KOPT-K1 (cell line): ENCODE data around the gene PCF11.

ENCODE experiments used
- H3K27ac ChIP-seq: fragments of 200-600 bp; sonication (generic); 2 replicates; pipeline ENCODE4 v1.5.1; 2016; ENCODE audit warnings: antibody characterized with exemption, mild to moderate bottlenecking, low read depth, low read length; ENCODE audit not compliant: poor library complexity, severe bottlenecking
- H3K36me3 ChIP-seq: fragments of 200-600 bp; sonication (generic); 2 replicates; pipeline ENCODE4 v1.5.1; 2017; ENCODE audit warnings: antibody characterized with exemption, mild to moderate bottlenecking, low read length, moderate library complexity; ENCODE audit not compliant: insufficient read depth
- H3K9me3 ChIP-seq: fragments of 200-600 bp; sonication (generic); 2 replicates; pipeline ENCODE4 v1.5.1; 2017; ENCODE audit warnings: antibody characterized with exemption, low read length, mild to moderate bottlenecking; ENCODE audit not compliant: insufficient read depth, poor library complexity, severe bottlenecking

The PCF11 gene

GRCh38 chr11:83161610-83162199 lies 4.8 kb downstream of the PCF11 start:
- H3K27ac ChIP-seq = no peak overlapping the region
- H3K9me3 ChIP-seq = no peaks in the 10 kb centered on the region
- H3K36me3 ChIP-seq = peaks cover 84% of the 10 kb centered on the region

- Histone ChIP-seq H3K36me3 (peaks cover 91% of the 10 kb centered on the region), H3K27ac (no peak overlapping the region)
Measured at GRCh38 chr11:83162377-83162776, 5.4 kb downstream of the PCF11 start.

DNA sequence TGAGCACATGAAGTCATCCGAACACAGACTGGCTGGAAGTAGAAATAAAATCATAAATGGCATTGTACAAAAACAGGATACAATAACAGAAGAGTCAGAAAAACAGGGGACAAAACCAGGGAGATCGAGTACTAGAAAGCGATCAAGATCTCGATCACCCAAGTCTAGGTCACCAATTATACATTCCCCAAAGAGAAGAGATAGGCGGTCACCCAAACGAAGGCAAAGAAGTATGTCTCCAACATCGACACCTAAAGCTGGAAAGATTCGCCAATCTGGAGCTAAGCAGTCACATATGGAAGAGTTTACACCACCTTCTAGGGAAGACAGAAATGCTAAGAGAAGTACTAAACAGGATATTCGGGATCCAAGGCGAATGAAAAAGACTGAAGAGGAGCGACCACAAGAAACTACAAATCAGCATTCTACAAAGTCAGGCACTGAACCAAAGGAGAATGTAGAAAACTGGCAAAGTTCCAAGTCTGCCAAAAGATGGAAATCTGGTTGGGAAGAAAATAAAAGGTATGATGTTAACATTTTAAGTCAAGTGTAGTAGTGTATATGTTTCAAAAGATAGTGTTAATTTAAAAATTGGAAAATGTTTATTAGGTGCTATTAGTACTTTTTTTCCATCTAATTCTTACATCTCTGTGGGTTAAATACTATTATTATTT lies 9.4 kb downstream of the PCF11 start:
- Histone ChIP-seq H3K36me3 (peaks cover 99% of the 10 kb centered on the region), H3K9me3 (no peaks in the 10 kb centered on the region), H3K27ac (no peak overlapping the region)

More at GRCh38 chr11:83162377-83162776, 5.4 kb downstream of the PCF11 start:
- H3K9me3 ChIP-seq = no peaks in the 10 kb centered on the region

- Histone ChIP-seq H3K27ac (no peak overlapping the region), H3K9me3 (no peaks in the 10 kb centered on the region), H3K36me3 (peaks cover 100% of the 10 kb centered on the region)
Measured at GRCh38 chr11:83168756-83169155, 11.8 kb downstream of the PCF11 start.

GRCh38 chr11:83170865-83171264 lies 13.9 kb downstream of the PCF11 start:
- Histone ChIP-seq H3K36me3 (peaks cover 100% of the 10 kb centered on the region), H3K27ac (no peak overlapping the region)

GRCh38 chr11:83172551-83172950 lies 15.6 kb downstream of the PCF11 start:
- no peaks in the 10 kb centered on the region for H3K9me3 ChIP-seq

More at GRCh38 chr11:83170865-83171264, 13.9 kb downstream of the PCF11 start:
- no peaks in the 10 kb centered on the region for H3K9me3 ChIP-seq

GRCh38 chr11:83174008-83174407 lies 17.1 kb downstream of the PCF11 start:
- H3K36me3 ChIP-seq = peaks cover 97% of the 10 kb centered on the region
- no peak overlapping the region for H3K27ac ChIP-seq

More at GRCh38 chr11:83172551-83172950, 15.6 kb downstream of the PCF11 start:
- Histone ChIP-seq H3K36me3 (peaks cover 100% of the 10 kb centered on the region), H3K27ac (no peak overlapping the region)

GRCh38 chr11:83175815-83176214 lies 18.9 kb downstream of the PCF11 start:
- Histone ChIP-seq H3K36me3 (peaks cover 97% of the 10 kb centered on the region), H3K27ac (no peak overlapping the region), H3K9me3 (no peaks in the 10 kb centered on the region)

More at GRCh38 chr11:83174008-83174407, 17.1 kb downstream of the PCF11 start:
- no peaks in the 10 kb centered on the region for H3K9me3 ChIP-seq

DNA sequence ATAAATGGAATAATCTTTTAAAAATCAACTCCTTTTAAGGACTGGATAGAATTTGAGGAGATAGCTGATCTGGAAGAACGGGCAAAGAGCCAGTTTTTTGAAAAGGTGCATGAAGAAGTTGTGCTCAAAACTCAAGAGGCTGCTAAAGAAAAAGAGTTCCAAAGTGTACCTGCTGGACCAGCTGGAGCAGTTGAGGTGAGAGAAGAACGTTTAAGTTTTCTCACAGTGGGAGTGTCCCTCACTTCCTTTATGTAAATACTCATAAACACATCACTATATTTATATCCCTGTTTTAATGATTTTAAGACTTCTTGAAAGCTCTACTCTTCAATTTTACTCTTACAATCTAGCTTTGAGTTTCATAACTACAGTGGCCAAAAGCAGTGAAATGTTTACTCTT lies 24.9 kb downstream of the PCF11 start:
- no peak overlapping the region for H3K27ac ChIP-seq
- peaks cover 96% of the 10 kb centered on the region for H3K36me3 ChIP-seq

DNA sequence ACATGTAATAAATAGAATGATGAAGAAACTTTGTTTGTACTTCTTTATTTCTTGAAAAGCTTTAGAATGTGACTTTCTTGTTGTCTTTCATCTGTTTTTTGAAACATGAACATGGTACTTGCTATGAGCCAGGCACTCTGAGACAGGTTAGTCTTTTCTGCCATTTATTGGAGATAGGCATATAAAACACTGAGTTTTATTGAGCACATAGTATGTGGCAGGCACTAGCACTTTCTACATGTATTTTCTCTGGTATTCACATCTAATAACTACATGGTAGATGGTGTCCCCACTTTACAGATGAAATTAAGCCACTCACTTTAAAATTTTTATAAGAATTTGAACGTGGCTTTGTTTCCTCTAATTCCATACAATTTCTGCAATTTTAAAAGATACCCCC lies 28.8 kb downstream of the PCF11 start:
- Histone ChIP-seq H3K27ac (no peak overlapping the region), H3K9me3 (no peaks in the 10 kb centered on the region), H3K36me3 (peaks cover 98% of the 10 kb centered on the region)

More for the DNA sequence above, 24.9 kb downstream of the PCF11 start:
- no peaks in the 10 kb centered on the region for H3K9me3 ChIP-seq

DNA sequence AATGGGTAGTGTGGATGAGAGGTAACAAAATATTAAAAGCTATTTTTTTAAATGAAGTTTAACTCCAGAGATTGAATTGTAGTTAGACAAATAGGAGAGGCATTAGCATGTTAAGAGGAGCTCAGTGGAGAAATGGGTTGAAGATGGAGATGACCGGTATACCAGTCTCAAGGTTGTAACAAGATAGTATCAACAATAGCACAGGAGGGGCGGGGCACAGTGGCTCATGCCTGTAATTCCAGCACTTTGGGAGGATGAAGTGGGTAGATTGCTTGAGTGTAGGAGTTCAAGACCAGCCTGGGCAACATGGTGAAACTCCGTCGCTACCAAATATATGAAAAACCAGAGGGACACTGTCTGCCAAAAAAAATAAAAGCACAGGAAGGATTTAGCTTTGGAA lies 30.5 kb downstream of the PCF11 start:
- H3K36me3 ChIP-seq = peaks cover 98% of the 10 kb centered on the region
- no peak overlapping the region for H3K27ac ChIP-seq

GRCh38 chr11:83191491-83191890 lies 34.6 kb downstream of the PCF11 start:
- H3K36me3 ChIP-seq = peaks cover 58% of the 10 kb centered on the region
- no peak overlapping the region for H3K27ac ChIP-seq
- no peaks in the 10 kb centered on the region for H3K9me3 ChIP-seq

More for the DNA sequence above, 30.5 kb downstream of the PCF11 start:
- H3K9me3 ChIP-seq = no peaks in the 10 kb centered on the region

GRCh38 chr11:83191986-83192385 lies 35.1 kb downstream of the PCF11 start:
- H3K27ac ChIP-seq = no peak overlapping the region

GRCh38 chr11:83192606-83193245 lies 35.8 kb downstream of the PCF11 start:
- Histone ChIP-seq H3K9me3 (no peaks in the 10 kb centered on the region), H3K36me3 (peaks cover 45% of the 10 kb centered on the region), H3K27ac (peak overlapping the region; percentile 73)

More at GRCh38 chr11:83191986-83192385, 35.1 kb downstream of the PCF11 start:
- Histone ChIP-seq H3K9me3 (no peaks in the 10 kb centered on the region), H3K36me3 (peaks cover 53% of the 10 kb centered on the region)
